IPS-15b (cell line): ENCODE measurements around the gene BCO1.

ENCODE experiments used
- H3K27me3 ChIP-seq: one replicate; pipeline ENCODE4 v1.6.1; 2013; ENCODE audit warnings: low read length; ENCODE audit not compliant: control insufficient read depth, insufficient read depth
- H3K36me3 ChIP-seq: one replicate; pipeline ENCODE4 v1.6.1; 2013; ENCODE audit warnings: low read length; ENCODE audit not compliant: control insufficient read depth, insufficient read depth
- H3K4me1 ChIP-seq: one replicate; pipeline ENCODE4 v1.6.1; 2013; ENCODE audit warnings: mild to moderate bottlenecking, low read length; ENCODE audit not compliant: control insufficient read depth, insufficient read depth
- H3K4me3 ChIP-seq: one replicate; pipeline ENCODE4 v1.5.1; 2013; ENCODE audit warnings: low read depth, low read length
- H3K9ac ChIP-seq: one replicate; pipeline ENCODE4 v1.6.1; 2013; ENCODE audit warnings: low read depth, mild to moderate bottlenecking, low read length
- H3K9me3 ChIP-seq: one replicate; pipeline ENCODE4 v1.6.1; 2013; ENCODE audit warnings: mild to moderate bottlenecking, low read length; ENCODE audit not compliant: control insufficient read depth, insufficient read depth

BCO1 gene

GRCh38 chr16:81327447-81328196, 89.1 kb downstream of the BCO1 start:
- Histone ChIP-seq H3K36me3 (no peaks in the 10 kb centered on the region), H3K9me3 (no peaks in the 10 kb centered on the region), H3K4me3 (no peak overlapping the region), H3K4me1 (no peaks in the 10 kb centered on the region), H3K27me3 (no peaks in the 10 kb centered on the region), H3K9ac (no peak overlapping the region)

- H3K27me3 ChIP-seq, result no peaks in the 10 kb centered on the region
- no peaks in the 10 kb centered on the region for H3K36me3 ChIP-seq
- no peak overlapping the region for H3K9ac ChIP-seq
- no peaks in the 10 kb centered on the region for H3K4me1 ChIP-seq
- no peaks in the 10 kb centered on the region for H3K9me3 ChIP-seq
- no peak overlapping the region for H3K4me3 ChIP-seq
These were observed 91.5 kb downstream of the BCO1 start for GRCh38 chr16:81329947-81330346.

GRCh38 chr16:81333356-81333755, 94.9 kb downstream of the BCO1 start:
- H3K9me3 ChIP-seq, result peaks cover 3% of the 10 kb centered on the region
- H3K4me1 ChIP-seq, result no peaks in the 10 kb centered on the region
- H3K27me3 ChIP-seq, result no peaks in the 10 kb centered on the region
- H3K9ac ChIP-seq, result no peak overlapping the region
- no peak overlapping the region for H3K4me3 ChIP-seq
- H3K36me3 ChIP-seq, result no peaks in the 10 kb centered on the region

DNA sequence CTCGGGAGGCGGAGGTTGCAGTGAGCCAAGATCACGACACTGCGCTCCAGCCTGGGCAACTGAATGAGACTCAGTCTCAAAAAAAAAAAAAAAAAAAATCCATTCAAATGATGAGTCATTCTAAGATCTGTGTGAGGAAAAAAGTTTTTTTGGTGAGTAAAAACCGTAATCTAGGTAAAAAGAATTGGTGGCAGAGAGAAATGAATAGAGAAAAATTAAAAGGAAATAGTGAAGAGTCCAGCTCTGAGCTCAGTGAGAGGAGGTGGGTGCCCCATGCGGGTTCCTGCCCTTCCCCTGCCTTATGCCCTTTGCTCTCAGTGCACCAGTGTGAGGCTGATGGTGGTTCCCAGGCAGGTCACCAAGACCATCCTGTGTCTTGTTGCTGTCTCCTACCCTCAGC, 97.2 kb downstream of the BCO1 start:
- no peaks in the 10 kb centered on the region for H3K27me3 ChIP-seq
- H3K4me3 ChIP-seq, result no peak overlapping the region
- peaks cover 7% of the 10 kb centered on the region for H3K9me3 ChIP-seq
- H3K9ac ChIP-seq, result no peak overlapping the region
- H3K4me1 ChIP-seq, result no peaks in the 10 kb centered on the region
- H3K36me3 ChIP-seq, result no peaks in the 10 kb centered on the region

DNA sequence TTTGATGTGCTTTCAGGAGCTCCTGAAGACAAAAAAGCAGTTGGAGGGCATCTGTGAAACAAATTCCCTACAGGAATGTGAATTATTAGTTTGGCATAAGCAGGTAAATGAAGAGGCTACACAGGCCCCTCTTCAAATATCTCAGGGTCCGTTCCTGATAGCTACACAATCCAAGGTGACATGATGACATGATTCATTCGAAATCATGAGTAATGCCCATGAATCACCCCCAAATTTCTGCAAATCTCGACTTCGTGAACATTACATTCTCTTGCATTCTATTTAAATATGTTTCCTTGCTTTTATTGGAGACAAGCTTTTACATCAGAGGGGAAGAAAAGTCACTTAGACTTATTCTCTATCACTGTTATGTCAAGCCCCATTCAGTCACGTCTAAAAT, 98.6 kb downstream of the BCO1 start:
- Histone ChIP-seq H3K9ac (no peak overlapping the region), H3K9me3 (peaks cover 7% of the 10 kb centered on the region), H3K27me3 (no peaks in the 10 kb centered on the region), H3K4me3 (no peak overlapping the region), H3K36me3 (no peaks in the 10 kb centered on the region), H3K4me1 (no peaks in the 10 kb centered on the region)
